H1 (cell line): ENCODE measurements around the gene CACNA2D1. TPM values are rescaled to one million over a fixed set of nuclear protein-coding genes. Genes with fewer than 3 reads are reported as not detected.

ENCODE experiments used
- CTCF ChIA-PET: fragments of 300-600 bp; sonication (Branson Sonifier 250); formaldehyde crosslinking; loops from one replicate; lab custom pipeline; 2021; ENCODE audit not compliant: partially characterized antibody; lab: Charles Lee
- POLR2A ChIA-PET: fragments of 300-600 bp; sonication (Branson Sonifier 250); formaldehyde crosslinking; loops from one replicate; lab custom pipeline; 2021; ENCODE audit warnings: inconsistent platforms; ENCODE audit not compliant: partially characterized antibody; lab: Charles Lee
- DNase-seq, 2 experiments: peaks; one replicate each; pipeline versions ENCODE4 v3.0.0 to v3.0.0-alpha.2; 2010 to 2022; ENCODE audit warnings: low spot score in 2 of 2, low read depth in 1 of 2, mixed read lengths in 1 of 2
- FAIRE-seq: peaks from 2 replicates; lab custom pipeline; 2011; peaks lifted over from hg19 to GRCh38; lab: Jason Lieb, UNC
- H2AFZ ChIP-seq: 2 replicates; pipeline ENCODE4 v1.8.1; 2012; ENCODE audit warnings: low read length, inconsistent platforms
- H2AK5ac ChIP-seq: 2 replicates; pipeline ENCODE4 v1.6.1; 2013; ENCODE audit warnings: low read depth, low read length
- H2BK120ac ChIP-seq: replicated peaks from 2 replicates; pipeline ENCODE3; 2013; ENCODE audit warnings: low read depth, low read length, inconsistent platforms
- H2BK12ac ChIP-seq: 2 replicates; pipeline ENCODE4 v1.6.1; 2013; ENCODE audit warnings: low read depth, low read length
- H2BK15ac ChIP-seq: 2 replicates; pipeline ENCODE4 v1.6.1; 2013; ENCODE audit warnings: low read length
- H2BK20ac ChIP-seq: 2 replicates; pipeline ENCODE4 v1.6.1; 2013; ENCODE audit warnings: low read length
- H2BK5ac ChIP-seq: 2 replicates; pipeline ENCODE4 v1.6.1; 2013; ENCODE audit warnings: low read depth, low read length
- H3K14ac ChIP-seq: 2 replicates; pipeline ENCODE4 v1.6.1; 2013; ENCODE audit warnings: inconsistent platforms; ENCODE audit not compliant: insufficient read length
- H3K18ac ChIP-seq: 2 replicates; pipeline ENCODE4 v1.6.1; 2013; ENCODE audit warnings: low read length; ENCODE audit errors: extremely low read depth
- H3K23ac ChIP-seq: 2 replicates; pipeline ENCODE4 v1.6.1; 2013; ENCODE audit warnings: inconsistent platforms; ENCODE audit not compliant: insufficient read length
- H3K23me2 ChIP-seq: 2 replicates; pipeline ENCODE4 v1.6.1; 2013; ENCODE audit warnings: low read depth, low read length
- H3K27ac ChIP-seq: 2 replicates; pipeline ENCODE4 v1.6.1; 2011; ENCODE audit warnings: low read depth, low read length, inconsistent platforms
- H3K27me3 ChIP-seq, 4 experiments: replicated peaks in 1 of 4; 1 replicate in 1 of 4; 2 replicates in 3 of 4; pipeline versions ENCODE4 v1.6.1 to v1.8.1; 2011 to 2013; ENCODE audit warnings: low read length in 3 of 4, mild to moderate bottlenecking in 3 of 4, inconsistent platforms in 2 of 4, mixed read lengths in 2 of 4, moderate library complexity in 1 of 4; ENCODE audit not compliant: control insufficient read depth in 3 of 4, insufficient read depth in 3 of 4; ENCODE audit errors: extremely low read depth in 1 of 4
- H3K36me3 ChIP-seq, 4 experiments: 2 replicates each; pipeline versions ENCODE4 v1.6.1 to v1.8.1; 2011 to 2013; ENCODE audit warnings: mild to moderate bottlenecking in 4 of 4, low read length in 3 of 4, moderate library complexity in 2 of 4, control low read depth in 1 of 4, inconsistent platforms in 1 of 4; ENCODE audit not compliant: insufficient read depth in 4 of 4, control insufficient read depth in 2 of 4
- H3K4ac ChIP-seq: replicated peaks from 2 replicates; pipeline ENCODE3; 2013; ENCODE audit warnings: low read length, low read depth, mixed read lengths, inconsistent platforms; ENCODE audit not compliant: insufficient read length
- H3K4me1 ChIP-seq, 4 experiments: replicated peaks in 1 of 4; 1 replicate in 1 of 4; 2 replicates in 3 of 4; pipeline versions ENCODE4 v1.6.1 to v1.8.1; 2011 to 2013; ENCODE audit warnings: low read length in 3 of 4, inconsistent platforms in 2 of 4, mixed read lengths in 1 of 4; ENCODE audit not compliant: insufficient read depth in 4 of 4, control insufficient read depth in 3 of 4
- H3K4me2 ChIP-seq, 2 experiments: 2 replicates each; pipeline versions ENCODE4 v1.6.1 to v1.8.1; 2011 to 2013; ENCODE audit warnings: low read depth in 2 of 2, low read length in 2 of 2, control low read depth in 1 of 2, inconsistent platforms in 1 of 2, mild to moderate bottlenecking in 1 of 2; ENCODE audit not compliant: insufficient read depth in 1 of 2
- H3K4me3 ChIP-seq, 4 experiments: fragments of 200-600, 300-600 bp in 1 of 4; sonication (generic), shearing (Covaris generic), sonication (Bioruptor Twin) in 1 of 4; 2 replicates each; pipeline versions ENCODE4 v1.5.1 to v1.8.1; 2011 to 2016; ENCODE audit warnings: low read length in 4 of 4, low read depth in 3 of 4, control low read depth in 2 of 4, inconsistent platforms in 2 of 4, mild to moderate bottlenecking in 2 of 4, mixed read lengths in 1 of 4, moderate library complexity in 1 of 4; ENCODE audit not compliant: insufficient read depth in 2 of 4; ENCODE audit errors: extremely low read depth in 1 of 4
- H3K56ac ChIP-seq: replicated peaks from 2 replicates; pipeline ENCODE3; 2013; ENCODE audit warnings: low read depth, mild to moderate bottlenecking, mixed read lengths, low read length, inconsistent platforms; ENCODE audit not compliant: insufficient read length
- H3K79me1 ChIP-seq: 2 replicates; pipeline ENCODE4 v1.6.1; 2013; ENCODE audit warnings: low read depth, low read length, control low read depth
- H3K79me2 ChIP-seq, 2 experiments: 2 replicates each; pipeline versions ENCODE4 v1.6.1 to v1.8.1; 2012 to 2013; ENCODE audit warnings: low read length in 2 of 2, mild to moderate bottlenecking in 2 of 2, inconsistent platforms in 1 of 2; ENCODE audit not compliant: insufficient read depth in 2 of 2, control insufficient read depth in 1 of 2
- H3K9ac ChIP-seq, 4 experiments: replicated peaks in 1 of 4; 1 replicate in 1 of 4; 2 replicates in 3 of 4; pipeline versions ENCODE4 v1.6.1 to v1.8.1; 2011 to 2013; ENCODE audit warnings: low read depth in 3 of 4, low read length in 3 of 4, control low read depth in 2 of 4, mild to moderate bottlenecking in 2 of 4, moderate library complexity in 2 of 4, inconsistent platforms in 1 of 4; ENCODE audit errors: extremely low read depth in 1 of 4
- H3K9me3 ChIP-seq, 2 experiments: 2 replicates each; pipeline versions ENCODE4 v1.6.1 to v1.8.1; 2012 to 2013; ENCODE audit warnings: mild to moderate bottlenecking in 2 of 2, moderate library complexity in 2 of 2, control low read depth in 1 of 2, inconsistent platforms in 1 of 2, low read depth in 1 of 2, low read length in 1 of 2, mixed read lengths in 1 of 2; ENCODE audit not compliant: insufficient read depth in 2 of 2
- H4K20me1 ChIP-seq, 2 experiments: replicated peaks in 1 of 2; 2 replicates each; pipeline versions ENCODE3 to v1.8.1; 2011 to 2013; ENCODE audit warnings: inconsistent platforms in 2 of 2, low read length in 2 of 2, mild to moderate bottlenecking in 1 of 2; ENCODE audit not compliant: insufficient read depth in 2 of 2, control insufficient read depth in 1 of 2
- H4K5ac ChIP-seq: 2 replicates; pipeline ENCODE4 v1.6.1; 2013; ENCODE audit warnings: low read length, low read depth, mixed read lengths, inconsistent platforms; ENCODE audit not compliant: insufficient read length
- H4K8ac ChIP-seq: 2 replicates; pipeline ENCODE4 v1.8.0; 2013; ENCODE audit warnings: mild to moderate bottlenecking, moderate library complexity, low read length, inconsistent platforms; ENCODE audit not compliant: insufficient read depth; ENCODE audit errors: extremely low read depth
- H4K91ac ChIP-seq: replicated peaks from 2 replicates; pipeline ENCODE3; 2013; ENCODE audit warnings: low read length, mixed read lengths, inconsistent platforms; ENCODE audit not compliant: insufficient read length
- EGR1 ChIP-seq: IDR thresholded peaks from 2 replicates; pipeline ENCODE4 v1.6.1; 2011; ENCODE audit warnings: low read depth, low read length, borderline replicate concordance
- FOSL1 ChIP-seq: IDR thresholded peaks from 2 replicates; pipeline ENCODE4 v1.6.1; 2011; ENCODE audit warnings: mild to moderate bottlenecking, low read depth, low read length, moderate library complexity; ENCODE audit not compliant: insufficient read depth
- GABPA ChIP-seq: IDR thresholded peaks from 2 replicates; pipeline ENCODE4 v1.6.1; 2011; ENCODE audit warnings: mild to moderate bottlenecking, low read length, moderate library complexity, borderline replicate concordance; ENCODE audit not compliant: insufficient read depth
- POU5F1 ChIP-seq: IDR thresholded peaks from 2 replicates; pipeline ENCODE4 v1.6.1; 2011; ENCODE audit warnings: low read depth, mild to moderate bottlenecking, low read length, moderate library complexity
- RNF2 ChIP-seq: fragments of 200-900, 300-1000 bp; sonication (generic); IDR thresholded peaks from 2 replicates; pipeline ENCODE4 v1.7.1; 2016; ENCODE audit warnings: borderline replicate concordance, low read depth, mild to moderate bottlenecking, antibody characterized with exemption, low read length; ENCODE audit not compliant: poor library complexity, severe bottlenecking; ENCODE audit errors: missing control alignments
- SIN3A ChIP-seq, 2 experiments: IDR thresholded peaks in 1 of 2; conservative IDR thresholded peaks in 1 of 2; 2 replicates each; pipeline ENCODE4 v1.6.1; 2011 to 2012; ENCODE audit warnings: low read length in 2 of 2, improper control_type of control experiment in 1 of 2, low read depth in 1 of 2, mild to moderate bottlenecking in 1 of 2
- SIX5 ChIP-seq: IDR thresholded peaks from 2 replicates; pipeline ENCODE4 v1.6.1; 2011; ENCODE audit warnings: mild to moderate bottlenecking, low read depth, low read length
- SP2 ChIP-seq: IDR thresholded peaks from 2 replicates; pipeline ENCODE4 v1.6.1; 2012; ENCODE audit warnings: mild to moderate bottlenecking, low read length, inconsistent platforms
- TAF1 ChIP-seq: IDR thresholded peaks from 2 replicates; pipeline ENCODE4 v1.6.1; 2011; ENCODE audit warnings: mild to moderate bottlenecking, low read depth, low read length
- WGBS, 2 experiments: shearing (Covaris generic) in 1 of 2; methylation state at CpG; one replicate each; pipeline versions ENCODE4 v1.1.6 to v1.1.7; 2013 to 2015; ENCODE audit warnings: low lambda C conversion rate in 2 of 2, mixed read lengths in 2 of 2, inconsistent platforms in 1 of 2, low coverage in 1 of 2, missing lambda C conversion rate in 1 of 2; ENCODE audit not compliant: insufficient replicate concordance in 2 of 2, insufficient coverage in 1 of 2, insufficient read length in 1 of 2; ENCODE audit errors: extremely low coverage in 1 of 2, missing lambda C conversion rate in 1 of 2; 5-methylcytosine and 5-hydroxymethylcytosine counted together
- polyA plus RNA-seq, 7 experiments: library from polyadenylated mRNA; depleted of rRNA in 3 of 7; stranded (reverse) in 5 of 7; unstranded in 2 of 7; fragments of >200 nt in 5 of 7; fragments of 200-250 nt in 2 of 7; gene quantifications; 1 replicate in 5 of 7; 2 replicates in 1 of 7; 4 replicates in 1 of 7; pipeline versions ENCODE4 v1.2.1 to v1.2.3, GENCODE V29; 2011 to 2013; ENCODE audit warnings: missing spikeins in 2 of 7, mixed read lengths in 2 of 7
- total RNA-seq: library from RNA; stranded (reverse); fragmentation: NEBNext Ultra II Directional; extraction: Animal tissue kit (Norgen Biotek cat#: 25700); gene quantifications from 2 replicates; pipeline ENCODE4 v1.2.1, GENCODE V29; 2021

The CACNA2D1 gene
- total and polyA plus RNA-seq, 2 of the 8 experiments (the other 6 are each of a cell fraction or from before 2014, with no cell fraction given): 4.3 to 27.3 TPM

- H2BK12ac ChIP-seq: no peak overlapping the region
- H2BK5ac ChIP-seq: no peak overlapping the region
- DNase-seq: no peak
- H3K23ac ChIP-seq: no peak overlapping the region
- no peak for FAIRE-seq
- H3K36me3 ChIP-seq: peaks cover 0 to 4% (median 0%) of the 10 kb centered on the region in 4 experiments; a peak in 1 of 8 replicates
- no peak overlapping the region for H2AK5ac ChIP-seq
- H3K4ac ChIP-seq: no peak overlapping the region
- TF ChIP-seq GABPA (no peak), RNF2 (no peak), FOSL1 (no peak), SP2 (no peak), SIX5 (no peak), SIN3A (conservative IDR thresholded peaks at IDR 0.05 in 1 of 2, IDR thresholded peaks at IDR 0.05 in 1 of 2; ENCODE audit: low read depth in 1 of 2, low read length in 2 of 2) (no peak), TAF1 (no peak), EGR1 (no peak), POU5F1 (no peak)
- H3K79me1 ChIP-seq: no peaks in the 10 kb centered on the region
- H3K18ac ChIP-seq: no peak overlapping the region
- no peak overlapping the region for H3K14ac ChIP-seq
- no peak overlapping the region for H3K56ac ChIP-seq
- no peak overlapping the region for H4K91ac ChIP-seq
- peaks cover 0 to 6% (median 3%) of the 10 kb centered on the region in 4 experiments; a peak in 3 of 7 replicates for H3K4me1 ChIP-seq
- no peak overlapping the region for H2AFZ ChIP-seq
- no peak overlapping the region for H2BK15ac ChIP-seq
- no peak overlapping the region for H4K8ac ChIP-seq
- H3K23me2 ChIP-seq: no peaks in the 10 kb centered on the region
- H3K9me3 ChIP-seq: no peaks in the 10 kb centered on the region
- H3K9ac ChIP-seq: no peak overlapping the region
- H3K79me2 ChIP-seq: no peaks in the 10 kb centered on the region
- no peaks in the 10 kb centered on the region for H3K27me3 ChIP-seq
- H4K20me1 ChIP-seq: no peaks in the 10 kb centered on the region
- no peak overlapping the region for H2BK20ac ChIP-seq
- no peak overlapping the region for H2BK120ac ChIP-seq
- H3K4me3 ChIP-seq: no peak overlapping the region
- H4K5ac ChIP-seq: no peak overlapping the region
- H3K27ac ChIP-seq: no peak overlapping the region
- CTCF ChIA-PET: interaction anchor here (0.6 to 0.9 kb wide), 2 partner anchors 81 to 88 kb away, joined by 3 to 5 read pairs; no protein-coding TSS in a partner anchor
- WGBS, 2 experiments: 85% methylated on average over 2 of the region's 2 CpGs; no CpG with 5 or more reads in 1 of the 2 experiments
- POLR2A ChIA-PET: no interaction called here
- no peak overlapping the region for H3K4me2 ChIP-seq
Measured at GRCh38 chr7:82335001-82335400, 108.6 kb downstream of the CACNA2D1 start.
